Measurements from ENCODE around the gene ZDHHC23. TPM values are rescaled to one million over a fixed set of nuclear protein-coding genes. Genes with fewer than 3 reads are reported as not detected.

Gene ZDHHC23, protein sequence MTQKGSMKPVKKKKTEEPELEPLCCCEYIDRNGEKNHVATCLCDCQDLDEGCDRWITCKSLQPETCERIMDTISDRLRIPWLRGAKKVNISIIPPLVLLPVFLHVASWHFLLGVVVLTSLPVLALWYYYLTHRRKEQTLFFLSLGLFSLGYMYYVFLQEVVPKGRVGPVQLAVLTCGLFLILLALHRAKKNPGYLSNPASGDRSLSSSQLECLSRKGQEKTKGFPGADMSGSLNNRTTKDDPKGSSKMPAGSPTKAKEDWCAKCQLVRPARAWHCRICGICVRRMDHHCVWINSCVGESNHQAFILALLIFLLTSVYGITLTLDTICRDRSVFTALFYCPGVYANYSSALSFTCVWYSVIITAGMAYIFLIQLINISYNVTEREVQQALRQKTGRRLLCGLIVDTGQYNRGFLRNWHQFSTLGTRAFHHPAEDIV
- 0.88 and 1.8 TPM in 2 replicates for total RNA-seq

DNA sequence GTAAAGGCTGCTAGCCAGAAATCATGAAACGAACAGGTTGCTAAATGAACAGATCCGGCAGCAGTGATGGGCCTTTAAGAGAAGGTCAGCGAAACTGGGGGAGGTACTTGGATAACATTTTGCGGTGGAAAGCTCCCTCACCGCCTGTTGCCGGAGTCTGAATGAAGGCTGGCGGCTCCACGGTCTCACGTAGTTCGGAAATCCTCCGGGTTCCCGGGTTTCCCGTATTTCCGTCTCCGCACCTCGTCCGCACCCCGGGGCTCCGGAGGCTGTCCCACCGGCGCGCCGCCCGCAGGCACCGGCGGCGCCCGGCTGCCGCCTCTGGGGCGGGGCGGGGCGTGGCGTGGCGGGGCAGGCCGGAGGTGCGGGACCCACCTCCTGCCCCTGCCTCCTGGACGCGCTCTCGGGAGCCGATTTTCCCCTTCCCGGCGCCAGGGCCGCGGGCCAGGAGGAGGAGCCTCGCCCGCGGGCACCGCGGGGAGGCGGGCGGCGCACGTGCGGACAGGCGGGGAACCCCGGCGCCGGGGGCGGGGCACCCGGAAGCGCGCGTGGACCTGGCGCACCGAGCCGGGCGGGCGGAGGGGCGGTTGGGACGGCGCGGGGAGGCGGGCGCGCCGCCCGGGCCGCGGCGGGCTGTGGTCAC lies at the start of gene ZDHHC23:
Gene ZDHHC23, plus strand, starts transcription at position 642 of the 643 bp plus-strand sequence. CDS start 790 bp downstream, outside the sequence.
- intact Hi-C loops (cut with micrococcal nuclease): loop anchor here (1.0 to 5.0 kb wide), 7 partner anchors 109 to 1200 kb away; partner anchors contain the start of genes ATP6V1A, CCDC191, GRAMD1C and NAA50
- Mint-ChIP-seq H3K4me1 (ENCODE audit: low read depth) (no peaks in the 10 kb centered on the region), H3K27me3 (ENCODE audit: insufficient read depth) (peaks cover 41% of the 10 kb centered on the region), H3K36me3 (ENCODE audit: low read depth) (no peaks in the 10 kb centered on the region), H3K4me3 (peak within 1 kb of the TSS; percentile 85), H3K27ac (peak within 1 kb of the TSS; percentile 79), H3K9me3 (no peaks in the 10 kb centered on the region)
- peak; percentile 66 for DNase-seq (ENCODE audit: low spot score)

DNA sequence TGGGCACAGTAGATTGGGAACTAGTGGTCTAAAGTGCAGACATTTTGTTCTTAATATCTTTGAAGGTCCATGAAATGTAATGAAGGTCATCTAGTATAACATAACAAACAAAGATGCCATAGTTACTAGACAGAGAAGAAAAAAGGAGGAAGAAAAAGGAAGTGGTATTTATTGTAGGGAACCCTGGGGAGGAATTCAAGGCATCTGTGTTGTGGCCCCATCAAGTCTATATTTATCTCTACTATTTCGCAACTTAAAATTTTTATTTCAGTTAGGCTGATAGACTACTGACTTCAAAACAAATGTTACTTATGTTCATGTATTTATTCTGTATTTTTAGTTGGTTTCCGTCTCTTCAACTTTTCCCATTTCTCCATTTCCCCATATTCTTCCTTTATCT lies 48.9 kb upstream of the ZDHHC23 start:
- Mint-ChIP-seq H3K27ac (no peak overlapping the region), H3K4me1 (ENCODE audit: low read depth) (peaks cover 6% of the 10 kb centered on the region), H3K36me3 (ENCODE audit: low read depth) (no peaks in the 10 kb centered on the region), H3K4me3 (no peak overlapping the region), H3K9me3 (no peaks in the 10 kb centered on the region), H3K27me3 (ENCODE audit: insufficient read depth) (peaks cover 1% of the 10 kb centered on the region)
- no peak for DNase-seq (ENCODE audit: low spot score)
- intact Hi-C loops (cut with micrococcal nuclease): no loop called here

DNA sequence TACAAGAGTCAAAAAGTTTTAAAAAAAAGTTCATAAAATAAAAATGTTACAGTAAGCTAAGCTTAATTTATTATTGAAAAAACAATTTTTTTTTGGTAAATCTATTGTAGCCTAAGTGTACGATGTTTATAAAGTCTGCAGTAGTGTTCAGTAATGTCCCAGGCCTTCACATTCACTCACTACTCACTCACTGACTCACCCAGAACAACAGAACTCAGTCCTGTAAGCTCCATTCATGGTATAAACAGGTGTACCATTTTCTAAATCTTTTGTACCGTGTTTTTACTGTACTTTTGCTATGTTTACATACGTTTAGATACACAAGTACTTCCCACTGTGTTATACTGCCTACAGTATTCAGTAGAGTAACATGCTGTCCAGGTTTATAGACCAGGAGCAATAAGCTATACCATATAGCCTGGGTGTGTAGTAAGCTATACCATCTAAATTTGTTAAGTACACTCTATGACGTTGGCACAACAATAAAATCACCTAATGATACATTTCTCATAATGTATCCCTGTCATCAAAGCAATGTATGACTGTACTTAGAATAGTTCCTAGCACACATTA lies 41.2 kb upstream of the ZDHHC23 start:
- no peak overlapping the region for H3K27ac Mint-ChIP-seq
- no peak overlapping the region for H3K4me3 Mint-ChIP-seq
- H3K27me3 Mint-ChIP-seq (ENCODE audit: insufficient read depth): peaks cover 7% of the 10 kb centered on the region
- DNase-seq (ENCODE audit: low spot score): no peak
- no peaks in the 10 kb centered on the region for H3K36me3 Mint-ChIP-seq (ENCODE audit: low read depth)
- no peaks in the 10 kb centered on the region for H3K9me3 Mint-ChIP-seq
- H3K4me1 Mint-ChIP-seq (ENCODE audit: low read depth): no peaks in the 10 kb centered on the region
- intact Hi-C loops (cut with micrococcal nuclease): no loop called here

DNA sequence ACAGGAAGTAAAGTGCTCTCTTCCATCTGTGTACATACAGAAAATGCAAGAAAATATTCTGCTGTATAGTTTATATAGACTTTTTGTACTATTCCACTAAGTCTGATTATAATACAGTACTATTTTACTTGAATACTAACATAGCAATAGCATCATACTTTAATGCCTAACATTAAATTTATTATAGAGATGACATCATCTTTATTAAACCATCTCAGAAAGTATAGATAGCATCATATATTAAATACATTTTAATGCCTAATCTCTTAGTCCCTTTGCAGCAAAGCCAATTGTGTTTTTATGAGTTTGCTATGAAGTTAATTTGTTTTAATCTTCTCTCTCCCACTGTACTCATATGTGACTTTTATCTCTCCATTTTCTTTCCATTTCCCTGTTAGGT lies 39.7 kb upstream of the ZDHHC23 start:
- no peak overlapping the region for H3K4me3 Mint-ChIP-seq
- H3K27ac Mint-ChIP-seq: no peak overlapping the region
- DNase-seq (ENCODE audit: low spot score): no peak
- peaks cover 7% of the 10 kb centered on the region for H3K27me3 Mint-ChIP-seq (ENCODE audit: insufficient read depth)
- no peaks in the 10 kb centered on the region for H3K9me3 Mint-ChIP-seq
- intact Hi-C loops (cut with micrococcal nuclease): no loop called here
- H3K36me3 Mint-ChIP-seq (ENCODE audit: low read depth): no peaks in the 10 kb centered on the region
- peaks cover 7% of the 10 kb centered on the region for H3K4me1 Mint-ChIP-seq (ENCODE audit: low read depth)

DNA sequence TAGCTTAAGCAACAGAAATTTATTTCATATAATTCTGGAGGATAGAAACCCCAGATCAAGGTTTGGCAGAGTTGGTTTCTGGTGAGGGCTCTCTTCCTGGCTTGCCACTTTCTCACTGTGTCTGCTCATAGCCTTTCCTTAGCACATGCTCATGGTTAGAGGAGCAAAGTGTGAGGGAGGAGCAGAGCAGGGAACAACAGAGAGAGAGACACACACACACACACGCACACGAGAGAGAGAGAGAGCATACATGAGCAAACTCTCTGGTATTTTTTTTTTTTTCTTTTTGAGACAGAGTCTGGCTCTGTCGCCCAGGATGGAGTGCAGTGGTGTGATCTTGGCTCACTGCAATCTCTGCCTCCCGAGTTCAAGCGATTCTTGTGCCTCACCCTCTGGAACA lies 36.8 kb upstream of the ZDHHC23 start:
- Mint-ChIP-seq H3K9me3 (no peaks in the 10 kb centered on the region), H3K27me3 (ENCODE audit: insufficient read depth) (peaks cover 3% of the 10 kb centered on the region), H3K36me3 (ENCODE audit: low read depth) (no peaks in the 10 kb centered on the region), H3K27ac (no peak overlapping the region), H3K4me1 (ENCODE audit: low read depth) (peaks cover 7% of the 10 kb centered on the region), H3K4me3 (no peak overlapping the region)
- intact Hi-C loops (cut with micrococcal nuclease): no loop called here
- no peak for DNase-seq (ENCODE audit: low spot score)

DNA sequence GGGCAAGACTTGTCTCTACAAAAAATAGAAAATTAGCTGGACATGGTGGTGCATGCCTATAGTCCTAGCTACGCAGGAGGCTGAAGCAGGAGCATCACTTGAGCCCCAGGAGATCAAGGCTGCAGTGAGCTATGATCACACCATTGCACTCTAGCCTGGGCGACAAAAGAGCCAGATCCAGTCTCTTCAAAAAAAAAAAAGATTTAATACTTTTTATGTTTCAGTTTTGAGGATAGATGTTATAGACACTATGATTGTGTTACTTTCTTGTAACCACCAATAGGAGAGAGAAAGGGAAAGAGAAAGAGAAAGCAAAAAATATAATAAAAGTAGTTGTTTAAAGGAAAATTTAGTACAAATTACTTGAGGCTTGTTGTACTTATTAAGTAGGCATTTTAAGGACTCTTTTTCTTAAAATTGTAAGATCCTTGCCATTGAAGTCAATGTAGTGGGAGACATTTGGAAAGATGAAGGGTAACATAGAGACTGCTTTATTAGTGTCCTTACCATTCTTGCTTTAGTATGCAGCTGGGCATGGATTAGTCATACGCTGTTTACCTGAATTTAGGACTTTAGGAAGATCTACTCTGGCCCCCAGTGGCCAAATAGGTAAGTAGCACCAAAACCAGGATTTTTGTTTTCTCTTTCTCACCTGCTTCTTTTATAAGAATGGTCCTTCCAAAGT lies 35.1 kb upstream of the ZDHHC23 start:
- Mint-ChIP-seq H3K27me3 (ENCODE audit: insufficient read depth) (no peaks in the 10 kb centered on the region), H3K27ac (no peak overlapping the region), H3K9me3 (no peaks in the 10 kb centered on the region), H3K4me3 (no peak overlapping the region), H3K4me1 (ENCODE audit: low read depth) (peaks cover 7% of the 10 kb centered on the region), H3K36me3 (ENCODE audit: low read depth) (no peaks in the 10 kb centered on the region)
- intact Hi-C loops (cut with micrococcal nuclease): loop anchor here (1.0 to 2.0 kb wide), 6 partner anchors 68 to 418 kb away; partner anchors contain the start of genes CCDC191, GRAMD1C and QTRT2
- DNase-seq (ENCODE audit: low spot score): peak; percentile 8

DNA sequence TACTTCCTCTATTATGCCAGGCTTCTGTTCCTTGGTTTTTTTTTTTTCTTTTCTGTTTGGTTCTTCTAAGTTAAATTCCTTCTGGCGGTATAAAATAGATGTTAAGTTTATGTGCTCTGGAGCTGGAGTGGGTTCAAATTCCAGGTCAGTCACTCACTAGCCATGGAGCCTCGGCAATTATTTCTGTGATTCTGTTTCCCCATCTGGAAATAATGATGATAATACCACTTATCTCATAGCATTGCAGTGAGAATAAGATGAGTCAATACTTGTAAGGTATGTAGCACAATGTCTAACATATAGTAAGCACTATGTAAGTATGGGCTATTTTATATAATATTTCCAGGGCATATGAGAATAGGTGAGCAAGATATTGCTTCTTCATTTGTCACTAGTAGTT lies 33.2 kb upstream of the ZDHHC23 start:
- Mint-ChIP-seq H3K4me1 (ENCODE audit: low read depth) (peaks cover 7% of the 10 kb centered on the region), H3K27me3 (ENCODE audit: insufficient read depth) (no peaks in the 10 kb centered on the region), H3K36me3 (ENCODE audit: low read depth) (no peaks in the 10 kb centered on the region), H3K27ac (no peak overlapping the region), H3K9me3 (no peaks in the 10 kb centered on the region), H3K4me3 (no peak overlapping the region)
- intact Hi-C loops (cut with micrococcal nuclease): no loop called here
- no peak for DNase-seq (ENCODE audit: low spot score)

DNA sequence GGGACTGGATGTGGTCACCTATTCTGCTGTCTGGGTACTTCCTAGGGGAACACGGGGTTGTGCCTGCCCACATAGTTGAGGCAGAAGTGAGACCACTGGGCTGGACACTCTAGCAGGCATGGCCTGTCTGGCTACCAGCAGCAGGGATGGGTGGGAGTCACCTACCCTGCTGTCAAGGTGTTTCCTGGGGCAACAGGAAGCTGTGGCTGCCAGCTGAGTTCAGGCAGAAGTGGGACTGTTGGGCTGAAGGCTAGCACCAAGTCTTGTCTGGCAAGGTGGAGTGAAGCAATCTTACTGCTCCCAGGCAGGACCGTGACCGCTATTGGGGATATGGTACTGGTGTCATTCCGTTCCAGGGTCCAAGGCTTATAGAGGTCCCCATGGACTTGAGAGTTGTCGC lies 20.3 kb upstream of the ZDHHC23 start:
- H3K4me1 Mint-ChIP-seq (ENCODE audit: low read depth): no peaks in the 10 kb centered on the region
- H3K27ac Mint-ChIP-seq: no peak overlapping the region
- H3K36me3 Mint-ChIP-seq (ENCODE audit: low read depth): no peaks in the 10 kb centered on the region
- intact Hi-C loops (cut with micrococcal nuclease): no loop called here
- no peak overlapping the region for H3K4me3 Mint-ChIP-seq
- peaks cover 13% of the 10 kb centered on the region for H3K27me3 Mint-ChIP-seq (ENCODE audit: insufficient read depth)
- no peak for DNase-seq (ENCODE audit: low spot score)
- H3K9me3 Mint-ChIP-seq: peaks cover 25% of the 10 kb centered on the region

DNA sequence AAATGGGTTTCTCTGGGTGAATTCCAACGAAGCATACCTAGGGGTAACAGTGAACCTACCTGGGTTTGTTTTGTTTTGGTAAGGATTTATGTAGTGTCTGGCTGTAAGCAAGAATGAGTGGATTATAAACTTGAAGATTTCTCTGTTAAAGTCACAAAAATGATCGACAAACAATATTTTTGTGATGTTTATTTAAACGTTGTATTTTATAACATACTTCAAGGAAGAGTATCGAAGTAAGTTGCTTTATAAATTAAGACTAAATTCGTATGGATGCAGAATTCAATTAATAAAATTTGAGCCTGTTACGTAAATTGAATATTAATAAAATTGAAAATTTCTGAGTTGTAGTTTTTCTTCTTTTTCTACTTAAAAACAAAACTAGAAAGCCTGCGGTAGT lies 982 bp upstream of the ZDHHC23 start:
- Mint-ChIP-seq H3K27me3 (ENCODE audit: insufficient read depth) (peaks cover 43% of the 10 kb centered on the region), H3K4me3 (peak overlapping the region; percentile 85), H3K36me3 (ENCODE audit: low read depth) (no peaks in the 10 kb centered on the region), H3K27ac (no peak overlapping the region), H3K9me3 (no peaks in the 10 kb centered on the region), H3K4me1 (ENCODE audit: low read depth) (no peaks in the 10 kb centered on the region)
- intact Hi-C loops (cut with micrococcal nuclease): loop anchor here (1.0 to 5.0 kb wide), 6 partner anchors 108 to 1200 kb away; partner anchors contain the start of genes ATP6V1A, CCDC191, GRAMD1C and NAA50
- no peak for DNase-seq (ENCODE audit: low spot score)

DNA sequence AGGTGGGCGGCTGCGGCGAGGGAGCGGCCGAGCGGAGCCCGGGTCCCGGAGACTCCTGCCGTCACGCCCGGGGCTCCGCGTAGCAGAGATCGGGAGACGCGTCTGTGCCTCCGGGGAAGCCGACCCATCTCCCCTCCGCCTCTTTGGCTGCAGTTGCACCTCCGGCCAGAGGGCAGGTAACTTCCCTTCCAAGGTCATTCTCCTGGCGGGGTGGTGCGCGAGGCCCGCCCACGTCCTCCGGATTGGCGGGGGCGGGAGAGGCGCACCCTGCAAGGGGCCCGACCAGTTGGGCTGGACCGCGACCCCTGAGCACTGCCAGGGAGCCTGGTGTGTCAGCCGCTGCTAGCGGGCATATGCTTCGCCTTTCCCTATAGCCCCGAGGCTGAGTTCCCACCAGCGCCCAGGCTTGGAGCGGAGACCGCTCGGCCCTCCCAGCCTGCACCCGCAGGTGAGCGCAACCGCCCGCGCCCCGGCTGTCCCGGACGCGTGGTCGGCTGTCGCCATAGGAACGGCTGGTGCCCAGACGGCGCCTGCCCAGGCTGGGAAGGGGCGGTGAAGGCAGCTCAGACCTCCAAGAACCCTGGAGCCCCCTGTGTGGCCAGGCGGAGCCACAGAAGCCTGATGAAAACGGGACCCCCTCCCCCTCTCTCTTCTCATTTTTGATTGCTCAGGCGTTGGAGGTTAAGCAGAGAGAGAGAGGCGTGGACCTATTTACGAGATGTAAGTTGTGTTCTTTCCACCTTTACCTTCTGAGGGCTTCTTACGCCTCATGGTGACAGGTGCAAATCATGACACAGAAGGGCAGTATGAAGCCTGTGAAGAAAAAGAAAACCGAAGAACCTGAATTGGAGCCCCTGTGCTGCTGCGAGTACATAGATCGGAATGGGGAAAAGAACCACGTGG lies 453 bp downstream of the ZDHHC23 start:
- Mint-ChIP-seq H3K4me3 (peak overlapping the region; percentile 62), H3K27me3 (ENCODE audit: insufficient read depth) (peaks cover 40% of the 10 kb centered on the region), H3K9me3 (no peaks in the 10 kb centered on the region), H3K36me3 (ENCODE audit: low read depth) (no peaks in the 10 kb centered on the region), H3K27ac (peak overlapping the region; percentile 8), H3K4me1 (ENCODE audit: low read depth) (peaks cover 3% of the 10 kb centered on the region)
- intact Hi-C loops (cut with micrococcal nuclease): loop anchor here (1.0 to 5.0 kb wide), 3 partner anchors 436 to 1199 kb away; partner anchors contain the start of gene ZBTB20
- peak; percentile 5 for DNase-seq (ENCODE audit: low spot score)

DNA sequence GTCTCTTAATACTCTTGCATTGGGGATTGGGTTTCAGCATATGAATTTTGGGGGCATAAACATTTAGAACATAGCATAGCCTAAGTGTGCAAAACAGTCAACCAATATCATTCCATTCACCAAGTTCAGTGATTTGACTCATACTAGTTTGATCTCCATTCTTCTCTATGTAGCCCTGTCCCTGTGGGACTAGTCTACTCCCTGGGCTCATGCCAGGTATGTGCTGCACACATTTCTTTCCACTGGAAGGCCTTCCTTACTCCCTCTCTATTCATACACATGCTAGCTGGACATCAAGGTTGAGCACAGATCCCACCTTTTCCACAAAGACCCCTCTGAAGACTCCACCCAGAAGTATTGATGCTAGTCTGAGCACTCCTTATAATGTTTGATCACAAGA lies 5.1 kb downstream of the ZDHHC23 start:
- no peak for DNase-seq (ENCODE audit: low spot score)
- intact Hi-C loops (cut with micrococcal nuclease): no loop called here

DNA sequence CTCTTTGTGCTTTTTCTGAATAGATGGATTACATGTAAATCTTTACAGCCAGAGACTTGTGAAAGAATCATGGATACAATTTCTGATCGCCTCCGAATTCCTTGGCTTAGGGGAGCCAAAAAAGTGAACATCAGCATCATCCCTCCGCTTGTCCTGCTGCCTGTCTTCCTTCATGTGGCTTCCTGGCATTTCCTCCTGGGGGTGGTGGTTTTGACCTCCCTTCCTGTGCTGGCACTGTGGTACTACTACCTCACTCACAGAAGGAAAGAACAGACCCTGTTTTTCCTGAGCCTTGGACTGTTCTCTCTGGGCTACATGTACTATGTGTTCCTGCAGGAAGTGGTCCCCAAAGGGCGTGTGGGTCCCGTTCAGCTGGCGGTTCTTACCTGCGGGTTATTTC lies 5.9 kb downstream of the ZDHHC23 start:
- peaks cover 18% of the 10 kb centered on the region for H3K27me3 Mint-ChIP-seq (ENCODE audit: insufficient read depth)
- H3K4me3 Mint-ChIP-seq: no peak overlapping the region
- H3K4me1 Mint-ChIP-seq (ENCODE audit: low read depth): peaks cover 11% of the 10 kb centered on the region
- intact Hi-C loops (cut with micrococcal nuclease): no loop called here
- DNase-seq (ENCODE audit: low spot score): no peak
- H3K36me3 Mint-ChIP-seq (ENCODE audit: low read depth): no peaks in the 10 kb centered on the region
- H3K27ac Mint-ChIP-seq: no peak overlapping the region
- no peaks in the 10 kb centered on the region for H3K9me3 Mint-ChIP-seq

More for the DNA sequence above, 5.1 kb downstream of the ZDHHC23 start:
- Mint-ChIP-seq H3K4me1 (ENCODE audit: low read depth) (peaks cover 11% of the 10 kb centered on the region), H3K27me3 (ENCODE audit: insufficient read depth) (peaks cover 21% of the 10 kb centered on the region), H3K36me3 (ENCODE audit: low read depth) (no peaks in the 10 kb centered on the region), H3K4me3 (no peak overlapping the region), H3K27ac (no peak overlapping the region), H3K9me3 (no peaks in the 10 kb centered on the region)

Data from activated T-helper 1 cell treated with anti-CD3 and anti-CD28 coated beads, Interleukin-12 subunit alpha, Interleukin-12 subunit beta, Interleukin-2, Interleukin-4 antibody, amounts not matched to agents 30 ng/mL and 10 ng/mL and 1 ng/mL, durations not matched to agents 14 hours and 24 hours and 36 hours (primary cell).